NCI-H524 (cell line): ENCODE results near the gene FBXO11.
"Not testable (repeated sequence)": the region's sequence is repeated elsewhere in the genome, so short reads cannot be mapped to it uniquely, and the experiment has no call there.

Source experiments
- DNase-seq, 2 experiments: peaks; one replicate each; lab custom pipeline; 2025; lab: John Stamatoyannopoulos, UW

Gene FBXO11

DNA sequence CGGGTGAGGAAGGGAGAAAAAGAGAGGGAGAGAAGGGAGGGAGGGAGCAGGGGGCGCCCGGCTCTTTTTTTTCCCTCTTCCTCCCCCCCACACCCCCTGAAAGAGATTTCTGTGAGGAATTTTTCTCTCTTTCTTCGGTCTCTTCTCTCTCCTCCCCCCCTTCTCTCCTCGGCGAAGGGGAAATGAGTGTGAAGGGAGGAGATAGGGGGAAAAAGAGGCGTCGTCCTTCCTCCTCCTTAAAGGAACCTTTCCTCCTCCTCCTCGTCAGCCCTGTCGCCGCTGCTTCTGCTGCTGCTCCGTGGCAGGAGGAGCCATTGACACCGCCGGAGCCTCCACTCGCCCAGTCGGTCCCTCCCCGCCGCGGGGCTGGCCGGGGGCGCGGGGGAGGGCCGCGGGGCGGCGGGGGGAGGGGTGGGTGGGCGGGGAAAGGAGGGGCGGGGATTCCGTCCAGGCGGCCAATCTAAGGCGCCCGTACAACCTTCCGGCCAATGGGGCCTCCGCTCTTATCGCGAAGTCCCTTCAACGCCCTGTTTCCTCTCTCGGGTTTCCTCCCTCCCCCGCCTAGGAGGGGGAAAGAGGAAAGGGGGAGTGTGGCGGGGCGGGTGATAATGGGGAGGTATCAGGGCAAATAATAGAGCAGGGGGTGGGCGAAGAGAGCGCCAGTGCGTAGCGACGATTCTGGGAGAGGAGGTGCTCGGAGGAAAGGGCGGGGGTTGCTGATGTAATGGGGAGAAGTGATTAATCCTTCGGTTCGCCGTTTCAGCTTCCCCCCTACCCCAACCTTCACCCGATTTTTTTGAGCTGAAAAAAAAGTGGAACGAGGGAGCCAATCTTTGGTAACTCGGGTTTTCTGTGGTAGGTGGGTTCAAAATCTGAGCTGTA lies at the start of gene FBXO11:
Gene FBXO11, minus strand, starts transcription at position 342 of the 882 bp plus-strand sequence. CDS start 778 bp downstream, outside the sequence.
- DNase-seq: peak; percentile 99

DNA sequence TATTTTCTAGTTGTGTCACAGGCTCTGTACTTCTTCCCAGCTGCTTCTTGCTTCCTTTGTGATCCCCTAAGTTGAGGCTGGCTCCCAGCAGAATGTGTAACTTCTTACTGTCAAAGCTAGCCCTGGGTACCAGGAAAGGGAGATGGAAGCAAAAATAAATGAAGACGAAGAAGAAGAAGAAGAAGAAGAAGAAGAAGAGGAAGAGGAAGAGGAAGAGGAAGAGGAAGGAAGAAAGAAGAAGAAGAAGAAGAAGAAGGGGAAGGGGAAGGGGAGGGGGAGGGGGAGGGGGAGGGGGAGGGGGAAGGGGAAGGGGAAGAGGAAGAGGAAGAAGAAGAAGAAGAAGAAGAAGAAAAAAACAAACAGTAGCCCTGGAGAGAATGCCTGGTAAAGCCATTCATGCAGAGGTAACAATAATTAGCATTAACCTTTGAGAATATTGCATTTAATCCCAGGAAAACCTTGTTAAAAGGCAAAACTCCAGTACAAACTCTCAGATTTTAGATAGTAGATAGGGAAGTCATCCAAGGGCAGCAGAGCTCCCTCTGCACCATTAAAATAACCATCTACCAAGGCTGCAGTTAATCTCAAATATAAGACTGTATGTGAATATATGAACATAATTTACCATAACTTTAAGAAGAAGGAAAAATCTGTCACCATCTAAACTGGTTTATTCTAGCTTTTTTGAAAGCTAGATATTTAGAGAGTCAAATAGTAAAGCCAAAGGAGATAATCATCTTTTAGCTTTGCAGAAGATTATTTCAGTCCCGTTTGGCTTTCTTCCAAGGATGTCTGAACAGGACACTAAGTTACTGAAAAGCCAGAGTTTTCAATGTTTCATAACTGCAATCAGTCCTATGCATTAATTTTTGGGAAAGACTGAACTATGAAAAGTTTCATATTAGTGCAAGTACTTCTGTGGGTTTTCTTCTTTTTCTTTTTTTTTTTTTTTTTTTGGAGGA lies 44.3 kb upstream of the FBXO11 start:
- DNase-seq: no peak

DNA sequence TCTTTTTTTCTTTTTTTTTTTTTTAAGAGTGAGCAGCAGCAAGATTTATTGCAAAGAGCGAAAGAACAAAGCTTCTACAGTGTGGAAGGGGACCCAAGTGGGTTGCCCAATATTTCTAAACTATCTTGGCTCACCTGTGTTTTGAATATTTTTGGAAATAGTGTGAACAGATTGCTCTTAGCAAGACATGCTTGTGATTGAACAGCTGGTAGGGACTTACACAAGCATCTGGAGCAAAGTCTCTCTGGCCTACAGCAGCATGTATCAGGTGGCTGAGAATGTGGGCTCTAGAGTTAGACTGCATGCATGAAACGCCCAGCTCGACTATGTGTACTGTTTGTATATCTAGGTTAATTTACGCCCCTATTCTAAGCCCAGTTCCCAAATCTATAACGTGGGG lies 40.3 kb upstream of the FBXO11 start:
- peak; percentile 63 to 95 for DNase-seq

DNA sequence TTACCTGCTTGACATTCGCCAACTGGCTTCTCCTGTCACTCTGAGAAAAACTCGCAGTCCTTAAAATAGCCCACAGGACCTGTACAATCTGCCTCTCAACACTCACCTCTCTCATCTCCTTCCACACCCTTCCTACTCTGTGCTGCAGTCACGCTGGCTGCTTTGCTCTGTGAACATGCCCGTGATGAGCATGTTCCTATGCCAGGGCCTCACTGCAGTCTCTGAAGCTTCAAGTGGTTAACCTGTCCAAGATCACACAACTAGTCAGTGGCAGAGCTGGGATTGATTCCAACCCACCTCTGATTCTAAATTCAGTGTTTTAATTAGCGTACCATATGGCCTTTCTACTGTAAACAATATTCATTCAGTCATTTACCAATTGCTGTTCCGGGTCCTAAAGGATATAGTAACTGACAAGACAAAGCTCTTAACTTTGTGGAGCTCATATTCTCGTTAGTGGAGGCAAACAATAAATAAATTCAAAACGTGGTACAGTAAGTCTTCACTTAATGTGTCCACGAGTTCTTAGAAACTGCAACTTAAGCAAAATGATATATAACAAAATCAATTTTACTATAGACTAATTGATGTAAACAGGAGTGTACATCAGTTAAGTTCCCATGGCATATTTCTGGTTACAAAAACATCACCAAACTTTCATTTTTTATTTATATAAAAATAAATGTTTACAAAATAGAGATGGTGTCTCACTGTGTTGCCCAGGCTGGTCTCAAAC lies 38.9 kb upstream of the FBXO11 start:
- peak; percentile 49 to 86 for DNase-seq

DNA sequence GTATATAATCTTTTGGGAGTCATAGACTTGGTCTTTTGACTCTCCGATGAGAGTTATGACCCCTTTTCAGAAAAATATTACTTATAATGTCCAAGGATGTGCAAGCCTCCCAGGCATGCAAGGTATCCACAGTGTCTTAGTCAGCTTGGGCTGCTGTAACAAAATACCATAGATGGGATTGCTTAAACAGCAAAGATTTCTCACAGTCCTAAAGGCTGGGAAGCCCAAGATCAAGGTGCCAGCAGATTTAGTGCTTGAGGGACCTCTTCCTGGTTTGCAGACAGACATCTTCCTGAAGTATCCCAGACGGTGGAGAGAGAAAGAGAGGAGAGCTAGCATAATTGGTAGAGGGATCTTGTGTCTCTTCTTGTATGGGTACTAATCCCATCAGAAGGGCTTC lies 35.6 kb upstream of the FBXO11 start:
- no peak for DNase-seq

DNA sequence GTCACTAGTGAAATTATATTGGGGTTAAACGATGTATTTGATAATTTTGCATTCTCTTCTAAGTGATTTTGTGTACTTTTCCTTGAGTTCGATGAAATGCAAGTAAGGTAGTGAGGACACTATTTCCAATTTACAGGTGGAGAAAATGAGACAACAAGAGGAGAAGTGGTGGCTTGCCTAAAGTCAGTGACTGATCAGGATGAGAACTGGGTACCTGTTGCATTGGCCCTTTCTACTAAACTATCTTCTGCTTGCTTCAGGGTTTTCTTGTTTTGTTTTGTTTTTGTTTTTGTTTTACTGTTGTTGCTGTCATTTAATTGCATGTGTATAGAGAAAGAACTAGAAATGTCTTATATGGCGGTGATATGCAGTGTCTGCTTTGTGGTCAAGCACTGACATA lies 31.4 kb upstream of the FBXO11 start:
- DNase-seq: no peak

DNA sequence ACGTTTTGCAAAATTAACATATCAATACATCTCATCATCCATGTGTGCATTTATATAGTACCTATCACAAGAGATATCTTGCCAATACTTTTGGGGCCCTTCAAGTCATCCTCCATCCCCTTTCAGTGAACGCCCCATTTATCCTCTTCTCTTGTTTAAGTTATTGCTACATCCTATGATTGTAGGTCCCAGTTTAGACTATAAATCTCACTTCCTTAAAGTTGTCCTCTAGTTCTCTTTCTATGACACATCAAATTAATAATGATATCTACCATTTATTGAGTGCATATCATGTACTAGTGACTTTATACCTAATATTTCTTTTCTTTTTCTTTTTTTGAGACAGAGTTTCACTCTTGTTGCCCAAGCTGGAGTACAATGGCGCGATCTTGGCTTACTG lies 28.8 kb upstream of the FBXO11 start:
- DNase-seq: no peak

DNA sequence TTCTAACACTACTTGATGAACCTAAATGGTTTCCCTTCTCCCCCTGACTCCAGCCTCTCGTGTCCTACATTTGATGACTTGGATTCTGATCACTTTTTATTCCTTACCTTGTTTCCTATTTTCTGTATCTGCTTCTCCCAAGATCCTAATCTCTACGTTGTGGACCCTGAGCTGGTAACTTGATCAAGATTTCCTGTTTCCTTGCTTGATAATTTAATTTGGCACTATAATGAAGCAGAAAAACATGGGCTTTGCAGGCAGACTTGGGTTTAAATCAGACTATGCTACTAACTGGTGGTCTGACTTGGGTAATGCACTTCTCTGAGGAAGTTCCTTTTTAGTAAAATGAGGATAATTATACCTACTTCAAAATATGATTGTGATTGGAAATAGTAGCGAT lies 11.7 kb upstream of the FBXO11 start:
- DNase-seq: no peak

DNA sequence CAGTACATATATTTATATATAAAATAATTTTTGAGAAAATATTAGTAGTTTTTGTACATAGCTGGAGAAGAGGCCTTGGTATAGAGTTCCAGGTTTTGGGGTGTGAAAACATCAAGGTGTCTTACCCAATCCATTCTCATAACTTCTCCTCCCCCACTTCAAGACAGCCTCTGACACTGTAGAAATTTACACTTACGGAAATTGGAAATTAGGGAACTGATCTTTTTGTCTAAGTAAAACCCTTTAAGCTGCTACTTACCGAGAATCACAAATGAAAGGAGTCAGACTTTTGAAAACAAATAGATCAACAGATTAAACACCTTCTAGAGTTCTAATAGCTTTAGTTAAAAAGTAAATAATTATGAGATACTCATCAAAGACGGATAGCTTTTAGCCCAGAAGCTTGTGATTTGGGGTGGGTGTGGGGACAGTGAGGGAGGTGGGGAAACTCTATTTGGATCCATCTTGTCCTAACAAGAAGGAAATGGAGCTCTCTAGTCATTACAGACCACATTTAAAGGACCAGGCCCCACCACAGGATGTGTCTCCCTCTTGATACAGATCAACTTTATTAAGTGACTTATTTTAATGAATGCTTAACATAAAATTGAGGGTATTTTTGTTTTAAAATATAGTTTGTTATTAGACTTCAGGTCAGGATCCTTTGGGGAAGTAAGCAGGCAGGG lies 11.1 kb upstream of the FBXO11 start:
- DNase-seq: no peak

DNA sequence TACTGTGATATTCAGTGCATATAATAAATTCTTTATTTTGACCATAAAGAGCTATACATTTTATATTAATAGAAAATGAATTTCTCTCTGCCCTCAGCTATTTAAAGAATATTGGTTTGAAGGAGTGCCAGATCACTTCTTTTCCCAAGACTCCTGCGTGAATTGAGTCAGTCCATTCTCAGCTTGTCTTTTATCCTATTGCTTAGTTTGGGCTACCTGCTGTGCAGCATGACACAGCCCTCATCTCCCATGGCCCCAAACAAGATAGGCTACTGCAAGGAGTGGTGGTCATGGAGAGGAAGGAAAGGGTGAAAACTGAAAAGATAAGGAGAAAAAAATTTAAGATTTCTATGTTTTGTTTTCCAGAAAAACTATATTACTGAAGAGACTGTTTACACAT lies 10.1 kb upstream of the FBXO11 start:
- DNase-seq: no peak

DNA sequence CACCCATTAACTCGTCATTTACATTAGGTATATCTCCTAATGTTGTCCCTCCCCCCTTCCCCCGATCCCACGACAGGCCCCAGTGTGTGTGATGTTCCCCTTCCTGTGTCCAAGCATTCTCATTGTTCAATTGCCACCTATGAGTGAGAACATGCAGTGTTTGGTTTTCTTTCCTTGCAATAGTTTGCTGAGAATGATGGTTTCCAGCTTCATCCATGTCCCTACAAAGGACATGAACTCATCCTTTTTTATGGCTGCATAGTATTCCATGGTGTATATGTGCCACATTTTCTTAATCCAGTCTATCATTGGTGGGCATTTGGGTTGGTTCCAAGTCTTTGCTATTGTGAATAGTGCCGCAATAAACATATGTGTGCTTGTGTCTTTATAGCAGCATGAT lies 4.4 kb upstream of the FBXO11 start:
- DNase-seq: not testable (repeated sequence)

DNA sequence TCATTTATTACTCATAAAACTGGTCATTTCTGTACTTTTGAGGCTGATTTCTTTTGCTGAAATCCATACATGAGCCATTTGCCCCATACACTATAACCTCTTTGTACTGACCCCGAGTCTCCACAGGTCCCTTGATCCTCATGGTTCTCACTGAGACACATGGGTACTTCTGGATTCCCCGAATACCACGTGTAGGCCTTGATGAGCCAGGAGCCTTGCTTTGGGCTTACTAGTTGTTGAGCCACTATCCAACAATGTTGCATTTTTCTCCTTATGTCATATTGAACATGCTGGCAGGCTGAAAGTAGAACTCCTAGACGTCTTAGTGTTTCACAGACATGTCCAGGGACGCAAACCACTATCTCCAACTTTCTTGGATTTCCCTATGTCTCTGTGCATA lies 2.4 kb upstream of the FBXO11 start:
- DNase-seq: no peak

DNA sequence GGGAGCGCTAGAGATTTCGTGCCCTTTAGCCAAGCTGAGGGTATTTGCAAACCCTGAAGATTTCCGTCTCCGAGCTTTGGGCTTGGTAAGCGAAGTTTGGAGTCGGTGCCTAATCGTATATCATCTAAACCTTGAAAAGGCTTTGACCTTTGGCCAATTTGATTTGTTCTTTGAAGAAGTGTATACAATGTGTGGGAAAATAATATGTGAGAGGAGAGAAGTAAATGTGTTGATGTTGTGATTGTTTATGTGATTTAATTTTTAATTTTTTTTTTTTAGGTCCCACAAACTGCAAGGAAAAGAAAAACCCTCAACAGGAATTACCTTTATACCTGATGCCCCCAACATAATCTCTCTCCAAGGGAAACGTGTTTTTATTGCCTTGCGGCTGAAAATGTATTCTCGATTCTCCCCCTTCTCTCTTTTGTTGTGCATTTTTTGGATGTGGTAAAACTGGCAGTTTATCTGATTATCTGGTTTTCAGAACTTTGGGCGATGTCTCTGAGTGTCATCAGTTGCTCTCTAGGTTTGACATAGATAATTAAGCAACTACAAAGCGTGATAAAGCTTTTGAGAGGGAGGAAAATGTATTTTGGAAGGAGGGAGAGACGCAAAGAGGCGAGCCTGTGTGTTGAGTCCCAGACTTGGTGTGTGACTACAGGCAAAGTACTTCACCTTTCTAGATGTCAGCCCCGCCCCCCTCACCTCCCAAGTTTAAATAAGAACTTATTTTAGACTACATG lies 912 bp upstream of the FBXO11 start:
- DNase-seq: no peak

DNA sequence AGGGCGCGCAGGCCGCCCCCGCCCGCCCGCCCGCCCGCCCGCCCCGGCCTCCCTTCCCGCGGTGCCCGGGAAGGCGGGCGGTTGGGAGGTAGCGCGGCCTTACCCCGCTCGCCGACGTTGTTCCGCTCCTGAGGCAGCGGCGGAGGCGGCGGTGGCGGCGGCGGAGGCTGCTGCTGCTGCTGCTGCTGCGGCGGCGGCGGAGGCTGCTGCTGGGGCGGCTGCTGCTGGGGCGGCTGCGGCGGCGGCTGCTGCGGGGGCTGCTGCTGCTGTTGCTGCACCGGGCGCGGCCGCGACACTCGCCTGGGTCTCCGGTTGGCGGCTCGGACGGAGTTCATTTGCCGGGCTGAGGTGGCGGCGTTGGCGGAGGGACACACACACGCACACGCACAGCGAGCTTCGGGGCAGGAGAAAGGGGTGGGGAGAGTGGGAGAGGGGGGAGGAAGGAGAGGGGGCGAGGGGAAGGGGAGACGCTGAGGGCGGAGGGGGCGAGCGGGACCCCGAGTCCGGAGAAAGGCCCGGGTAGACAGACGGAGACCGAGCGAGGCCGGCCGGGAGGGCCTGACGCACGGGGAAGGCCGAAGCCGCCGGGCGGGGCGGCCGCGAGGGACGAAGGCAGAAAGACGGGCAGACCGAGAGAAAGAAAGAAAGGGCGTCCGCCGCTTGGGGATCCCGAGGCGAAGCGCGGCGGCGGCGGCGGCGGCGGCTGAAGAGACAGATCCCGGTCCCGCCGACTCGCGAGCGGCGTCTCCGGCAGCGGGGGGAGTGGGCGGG lies 727 bp downstream of the FBXO11 start:
- peak; percentile 62 to 76 for DNase-seq

DNA sequence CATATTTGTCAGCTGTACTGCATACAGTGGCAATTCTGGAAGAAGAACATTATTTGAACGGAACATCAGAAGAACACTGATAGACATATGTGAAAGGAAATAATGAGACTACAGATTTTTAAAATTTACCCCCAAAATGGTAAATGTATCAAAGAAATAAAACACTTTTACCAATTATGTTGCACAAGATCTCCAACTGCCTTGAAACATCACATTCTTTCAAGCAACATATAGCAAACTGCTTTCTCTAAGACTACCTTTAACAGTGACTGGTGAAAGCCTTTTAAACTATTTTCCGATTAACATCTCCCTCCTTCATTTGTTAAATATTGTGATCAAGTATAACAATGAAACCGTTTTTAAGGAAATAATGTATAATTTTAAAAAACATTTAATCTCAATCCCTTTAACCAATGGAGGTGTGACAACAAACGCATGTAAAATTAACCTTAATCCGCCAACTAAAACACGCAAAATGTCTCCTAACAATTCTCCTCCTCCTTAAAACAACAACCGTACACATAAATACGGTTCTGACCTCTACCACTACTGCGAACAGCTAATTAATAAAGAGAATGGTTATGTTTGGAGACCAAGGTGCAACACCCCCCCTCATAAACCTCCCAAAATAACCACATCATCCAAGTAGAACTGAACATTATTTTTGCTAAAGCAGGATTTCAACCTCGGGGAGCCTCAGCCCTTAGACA lies 2.4 kb downstream of the FBXO11 start:
- DNase-seq: no peak

DNA sequence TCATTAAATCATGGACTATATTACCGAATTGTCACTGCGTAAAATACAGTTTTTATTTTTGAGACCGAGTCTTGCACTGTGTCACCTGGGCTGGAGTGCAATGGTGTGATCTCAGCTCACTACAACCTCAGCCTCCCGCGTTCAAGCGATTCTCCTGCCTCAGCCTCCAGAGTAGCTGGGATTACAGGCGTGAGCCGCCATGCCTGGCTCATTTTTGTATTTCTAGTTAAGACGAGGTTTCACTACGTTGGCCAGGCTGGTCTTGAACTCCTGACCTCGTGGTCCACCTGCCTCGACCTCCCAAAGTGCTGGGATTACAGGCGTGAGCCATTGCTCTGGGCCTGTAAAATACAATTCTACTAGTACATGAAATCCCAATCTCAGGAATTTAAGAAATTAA lies 4.4 kb downstream of the FBXO11 start:
- not testable (repeated sequence) for DNase-seq

DNA sequence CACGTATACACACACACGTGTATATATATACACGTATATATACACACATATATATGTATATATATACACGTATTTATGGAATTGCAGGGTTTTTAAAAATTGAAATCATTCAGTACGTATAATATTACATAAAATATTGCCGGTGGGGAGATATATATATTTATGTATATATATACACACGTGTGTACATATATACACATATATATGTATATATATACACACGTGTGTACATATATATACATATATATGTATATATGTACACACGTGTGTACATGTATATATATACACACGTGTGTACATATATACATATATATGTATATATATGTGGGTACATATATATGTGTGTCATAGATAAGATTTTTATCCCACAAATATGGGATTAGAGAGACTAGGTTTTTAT lies 5.4 kb downstream of the FBXO11 start:
- no peak for DNase-seq

DNA sequence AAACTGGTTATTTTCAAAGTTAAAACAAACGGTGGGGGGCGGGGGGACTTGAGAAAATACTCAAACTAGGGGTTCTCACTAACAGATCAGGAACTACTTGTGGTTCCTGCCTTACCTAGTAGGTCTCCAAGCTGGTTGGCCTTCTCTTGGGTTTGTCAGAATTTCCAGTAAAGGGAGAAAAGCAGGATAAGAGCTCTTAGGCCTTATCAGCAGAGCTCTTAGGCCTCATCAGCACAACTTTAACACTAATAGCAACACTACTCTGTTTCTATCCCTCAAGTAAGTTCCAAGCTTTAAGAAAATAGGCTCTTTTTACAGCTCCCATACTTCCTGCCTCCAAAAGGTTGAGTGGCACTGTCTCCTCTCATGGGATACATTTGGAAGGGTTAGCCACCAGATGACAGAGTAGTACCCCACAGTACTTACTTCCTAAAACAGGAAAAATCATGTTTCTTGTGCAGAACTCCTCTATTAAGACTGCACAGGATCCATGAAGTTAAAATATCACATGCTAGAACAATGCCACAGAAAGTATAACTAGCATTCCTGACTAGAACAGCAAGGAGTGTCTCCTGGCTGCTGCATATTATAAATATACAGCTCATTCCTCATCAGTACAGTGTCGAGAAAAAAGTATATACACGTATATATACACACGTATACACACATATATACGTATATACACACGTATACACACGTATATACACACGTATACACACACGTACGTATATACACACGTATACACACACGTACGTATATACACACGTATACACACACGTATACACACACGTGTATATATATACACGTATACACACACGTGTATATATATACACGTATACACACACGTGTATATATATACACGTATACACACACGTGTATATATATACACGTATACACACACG lies 6.1 kb downstream of the FBXO11 start:
- DNase-seq: no peak
